ENCODE data around the gene SND1. TPM values are rescaled to one million over a fixed set of nuclear protein-coding genes. Genes with fewer than 3 reads are reported as not detected.

The SND1 gene
- total and polyA plus RNA-seq, 4 donors = 59.4 to 214 (median 84.1) TPM

- H3K36me3 ChIP-seq (ENCODE audit: control insufficient read depth in 4 of 4, insufficient read depth in 3 of 4, low read depth in 1 of 4, low read length in 3 of 4) = no peaks in the 10 kb centered on the region
- WGBS = 82% methylated on average over 4 of the region's 4 CpGs
- H3K4me1 ChIP-seq (ENCODE audit: control insufficient read depth in 4 of 4, insufficient read depth in 4 of 4, low read length in 3 of 4) = peaks cover 0 to 7% (median 4%) of the 10 kb centered on the region in 4 donors
- no peak for DNase-seq (ENCODE audit: low spot score)
- no peaks in the 10 kb centered on the region for H3K27me3 ChIP-seq (ENCODE audit: control insufficient read depth in 4 of 4, insufficient read depth in 4 of 4, low read length in 3 of 4)
- H3K9me3 ChIP-seq (ENCODE audit: control insufficient read depth in 4 of 4, low read length in 3 of 4) = no peaks in the 10 kb centered on the region
- H3K27ac ChIP-seq (ENCODE audit: low read depth in 1 of 2, low read length in 2 of 2) = no peak overlapping the region
- no peak overlapping the region for H3K9ac ChIP-seq (ENCODE audit: low read depth in 1 of 2, low read length in 2 of 2)
- H3K4me3 ChIP-seq (ENCODE audit: low read depth in 1 of 3, low read length in 3 of 3) = no peak overlapping the region
- TF ChIP-seq HNF4G (IDR thresholded peaks at IDR 0.05) = no peak
- TF ChIP-seq ATF3 (IDR thresholded peaks at IDR 0.05) = no peak
- no peak for TF ChIP-seq MAX (IDR thresholded peaks at IDR 0.05)
- TF ChIP-seq FOXA2 (IDR thresholded peaks at IDR 0.05) = no peak
- no peak for TF ChIP-seq SP1 (IDR thresholded peaks at IDR 0.05)
- no peak for TF ChIP-seq RAD21 (IDR thresholded peaks at IDR 0.05)
- TF ChIP-seq ZBTB33 (IDR thresholded peaks at IDR 0.05) = no peak
- TF ChIP-seq TAF1 (conservative IDR thresholded peaks at IDR 0.05) = no peak
- TF ChIP-seq GABPA (IDR thresholded peaks at IDR 0.05 in 1 of 2, conservative IDR thresholded peaks at IDR 0.05 in 1 of 2) = no peak
- no peak for TF ChIP-seq YY1 (IDR thresholded peaks at IDR 0.05)
- TF ChIP-seq, protein P1, sequence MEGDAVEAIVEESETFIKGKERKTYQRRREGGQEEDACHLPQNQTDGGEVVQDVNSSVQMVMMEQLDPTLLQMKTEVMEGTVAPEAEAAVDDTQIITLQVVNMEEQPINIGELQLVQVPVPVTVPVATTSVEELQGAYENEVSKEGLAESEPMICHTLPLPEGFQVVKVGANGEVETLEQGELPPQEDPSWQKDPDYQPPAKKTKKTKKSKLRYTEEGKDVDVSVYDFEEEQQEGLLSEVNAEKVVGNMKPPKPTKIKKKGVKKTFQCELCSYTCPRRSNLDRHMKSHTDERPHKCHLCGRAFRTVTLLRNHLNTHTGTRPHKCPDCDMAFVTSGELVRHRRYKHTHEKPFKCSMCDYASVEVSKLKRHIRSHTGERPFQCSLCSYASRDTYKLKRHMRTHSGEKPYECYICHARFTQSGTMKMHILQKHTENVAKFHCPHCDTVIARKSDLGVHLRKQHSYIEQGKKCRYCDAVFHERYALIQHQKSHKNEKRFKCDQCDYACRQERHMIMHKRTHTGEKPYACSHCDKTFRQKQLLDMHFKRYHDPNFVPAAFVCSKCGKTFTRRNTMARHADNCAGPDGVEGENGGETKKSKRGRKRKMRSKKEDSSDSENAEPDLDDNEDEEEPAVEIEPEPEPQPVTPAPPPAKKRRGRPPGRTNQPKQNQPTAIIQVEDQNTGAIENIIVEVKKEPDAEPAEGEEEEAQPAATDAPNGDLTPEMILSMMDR (IDR thresholded peaks at IDR 0.05; ENCODE audit: low read depth, low read length, missing input control) = no peak
- no peak for TF ChIP-seq EGR1 (IDR thresholded peaks at IDR 0.05; ENCODE audit: low read depth in 2 of 2)
- TF ChIP-seq HNF4A (conservative IDR thresholded peaks at IDR 0.05) = no peak
These were observed 147.7 kb downstream of the SND1 start for GRCh38 chr7:127799535-127800305.

DNA sequence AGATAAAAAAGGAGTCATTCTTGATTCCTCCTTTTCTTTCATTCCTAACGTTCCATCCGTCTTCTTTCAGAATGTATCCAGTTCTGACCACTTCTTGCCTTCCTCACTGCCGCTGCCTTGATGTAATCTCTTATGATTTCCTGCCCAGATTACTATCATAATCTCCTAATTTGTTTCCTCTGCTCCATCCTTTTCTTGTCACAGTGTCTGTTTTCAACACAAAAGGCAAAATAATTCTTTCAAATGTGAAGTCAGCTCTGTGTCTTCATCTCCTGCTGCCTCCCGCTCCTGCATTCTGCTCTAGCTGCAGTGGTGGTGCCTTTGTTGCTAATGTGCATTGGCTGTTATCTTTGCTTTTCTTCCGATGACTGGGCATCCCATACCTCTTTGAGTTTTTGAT lies 150.9 kb downstream of the SND1 start:
- Histone ChIP-seq H3K36me3 (ENCODE audit: control insufficient read depth in 4 of 4, insufficient read depth in 3 of 4, low read depth in 1 of 4, low read length in 3 of 4) (peaks cover 0 to 7% (median 1%) of the 10 kb centered on the region in 4 donors), H3K4me1 (ENCODE audit: control insufficient read depth in 4 of 4, insufficient read depth in 4 of 4, low read length in 3 of 4) (peaks cover 0 to 6% (median 4%) of the 10 kb centered on the region in 4 donors), H3K27me3 (ENCODE audit: control insufficient read depth in 4 of 4, insufficient read depth in 4 of 4, low read length in 3 of 4) (no peaks in the 10 kb centered on the region), H3K9ac (ENCODE audit: low read depth in 1 of 2, low read length in 2 of 2) (no peak overlapping the region), H3K27ac (ENCODE audit: low read depth in 1 of 2, low read length in 2 of 2) (no peak overlapping the region), H3K9me3 (ENCODE audit: control insufficient read depth in 4 of 4, low read length in 3 of 4) (no peaks in the 10 kb centered on the region), H3K4me3 (ENCODE audit: low read depth in 1 of 3, low read length in 3 of 3) (no peak overlapping the region)
- DNase-seq (ENCODE audit: low spot score) = no peak
- 93% methylated on average over 5 of the region's 5 CpGs for WGBS
- TF ChIP-seq TAF1 (conservative IDR thresholded peaks at IDR 0.05) (no peak), SP1 (IDR thresholded peaks at IDR 0.05) (no peak), JUND (IDR thresholded peaks at IDR 0.05) (no peak), FOXA2 (IDR thresholded peaks at IDR 0.05) (no peak), RXRA (IDR thresholded peaks at IDR 0.05) (no peak), MAX (IDR thresholded peaks at IDR 0.05) (no peak), HNF4G (IDR thresholded peaks at IDR 0.05) (no peak), YY1 (IDR thresholded peaks at IDR 0.05) (no peak), REST (IDR thresholded peaks at IDR 0.05) (no peak), HNF4A (conservative IDR thresholded peaks at IDR 0.05) (no peak), RAD21 (IDR thresholded peaks at IDR 0.05) (no peak), GABPA (IDR thresholded peaks at IDR 0.05 in 1 of 2, conservative IDR thresholded peaks at IDR 0.05 in 1 of 2) (no peak), EGR1 (IDR thresholded peaks at IDR 0.05; ENCODE audit: low read depth in 2 of 2) (no peak), NR2F2 (IDR thresholded peaks at IDR 0.05) (no peak), ZBTB33 (IDR thresholded peaks at IDR 0.05) (no peak)
- TF ChIP-seq, protein P1 (IDR thresholded peaks at IDR 0.05; ENCODE audit: low read depth, low read length, missing input control) = no peak

Measured in liver (tissue), 9 donors.